HepG2 (cell line): ENCODE data around the gene CALU. TPM values are rescaled to one million over a fixed set of nuclear protein-coding genes. Genes with fewer than 3 reads are reported as not detected.

Experiments
- DNMT1 ChIP-seq: sonication (generic); formaldehyde crosslinking; IDR thresholded peaks from 2 replicates; pipeline ENCODE4 v1.5.1; 2020; ENCODE audit warnings: mild to moderate bottlenecking, missing genetic modification reagents
- ELF3 ChIP-seq: IDR thresholded peaks from 2 replicates; pipeline ENCODE4 v1.6.1; 2016; ENCODE audit warnings: missing genetic modification reagents, missing compliant biosample characterization
- ETS1 ChIP-seq: sonication (generic); formaldehyde crosslinking; IDR thresholded peaks from 2 replicates; pipeline ENCODE4 v1.4.0; 2020; ENCODE audit warnings: missing genetic modification reagents
- GMEB2 ChIP-seq: IDR thresholded peaks from 2 replicates; pipeline ENCODE4 v1.6.1; 2016; ENCODE audit warnings: missing biosample characterization, missing genetic modification reagents, low read depth
- HDAC1 ChIP-seq: sonication (generic); formaldehyde crosslinking; IDR thresholded peaks from 2 replicates; pipeline ENCODE4 v1.5.1; 2020; ENCODE audit warnings: mild to moderate bottlenecking, missing genetic modification reagents
- HMG20B ChIP-seq: conservative IDR thresholded peaks from 2 replicates; pipeline ENCODE4 v1.6.1; 2016; ENCODE audit warnings: missing genetic modification reagents, missing compliant biosample characterization
- LCORL ChIP-seq, 2 experiments: fragments of 450-650 bp in 1 of 2; sonication (generic) in 1 of 2; formaldehyde crosslinking in 1 of 2; IDR thresholded peaks; 2 replicates each; pipeline versions ENCODE4 v1.5.0 to v1.6.1; 2017 to 2020; ENCODE audit warnings: antibody characterized with exemption in 1 of 2, missing genetic modification reagents in 1 of 2
- PHF21A ChIP-seq: sonication (generic); formaldehyde crosslinking; IDR thresholded peaks from 2 replicates; pipeline ENCODE4 v1.5.0; 2020; ENCODE audit warnings: mild to moderate bottlenecking, missing genetic modification reagents
- SIX4 ChIP-seq: sonication (generic); formaldehyde crosslinking; IDR thresholded peaks from 2 replicates; pipeline ENCODE4 v1.4.0; 2020; ENCODE audit warnings: missing genetic modification reagents
- SP4 ChIP-seq: sonication (generic); formaldehyde crosslinking; IDR thresholded peaks from 2 replicates; pipeline ENCODE4 v1.8.1; 2023; ENCODE audit warnings: mild to moderate bottlenecking, missing genetic modification reagents
- STAG1 ChIP-seq: sonication (generic); formaldehyde crosslinking; IDR thresholded peaks from 2 replicates; pipeline ENCODE4 v1.4.0; 2020; ENCODE audit warnings: missing genetic modification reagents
- TEAD3 ChIP-seq: optimal IDR thresholded peaks from 2 replicates; pipeline ENCODE3; 2016; ENCODE audit warnings: borderline replicate concordance
- TOE1 ChIP-seq: sonication (generic); formaldehyde crosslinking; IDR thresholded peaks from 2 replicates; pipeline ENCODE4 v1.4.0; 2020; ENCODE audit warnings: mild to moderate bottlenecking, missing genetic modification reagents
- ZBTB21 ChIP-seq: sonication (generic); formaldehyde crosslinking; IDR thresholded peaks from 2 replicates; pipeline ENCODE4 v1.4.0; 2020; ENCODE audit warnings: missing genetic modification reagents
- ZBTB25 ChIP-seq: IDR thresholded peaks from 2 replicates; pipeline ENCODE4 v1.6.1; 2018; ENCODE audit warnings: missing genetic modification reagents
- ZFP1 ChIP-seq: IDR thresholded peaks from 2 replicates; pipeline ENCODE4 v1.6.1; 2016
- ZFP41 ChIP-seq: sonication (generic); formaldehyde crosslinking; IDR thresholded peaks from 2 replicates; pipeline ENCODE4 v1.4.0; 2020; ENCODE audit warnings: mild to moderate bottlenecking, missing genetic modification reagents, borderline replicate concordance
- ZNF207 ChIP-seq: fragments of 450-650 bp; IDR thresholded peaks from 2 replicates; pipeline ENCODE4 v1.6.1; 2016; ENCODE audit warnings: antibody characterized with exemption, borderline replicate concordance
- ZNF782 ChIP-seq: sonication (generic); formaldehyde crosslinking; IDR thresholded peaks from 2 replicates; pipeline ENCODE4 v1.4.0; 2020; ENCODE audit warnings: missing genetic modification reagents, mild to moderate bottlenecking, borderline replicate concordance
- ZNF784 ChIP-seq: sonication (generic); formaldehyde crosslinking; IDR thresholded peaks from 2 replicates; pipeline ENCODE4 v1.5.1; 2020; ENCODE audit warnings: missing genetic modification reagents, mild to moderate bottlenecking, borderline replicate concordance
- polyA plus RNA-seq, 8 experiments: library from polyadenylated mRNA; depleted of rRNA in 3 of 8; stranded (reverse) in 7 of 8; unstranded in 1 of 8; fragments of >200 nt; fragmentation: Illumina TruSeq in 4 of 8; extraction: Trizol in 4 of 8; gene quantifications; 2 replicates each; pipeline versions ENCODE4 v1.2.1 to v1.2.3, GENCODE V29; 2011 to 2016; ENCODE audit warnings: low read depth in 4 of 8, missing spikeins in 1 of 8, mixed read lengths in 1 of 8; ENCODE audit not compliant: insufficient read depth in 1 of 8
- total RNA-seq, 5 experiments: library from RNA; depleted of rRNA; stranded (reverse); fragments of >200 nt; fragmentation: Illumina TruSeq; extraction: Trizol; gene quantifications; 2 replicates each; pipeline ENCODE4 v1.2.3, GENCODE V29; 2016; ENCODE audit warnings: low read depth in 1 of 5
- TF ChIP-seq, protein P1 (sequence below): sonication (generic); formaldehyde crosslinking; IDR thresholded peaks from 2 replicates; pipeline ENCODE4 v1.8.0; 2022; ENCODE audit warnings: mild to moderate bottlenecking, missing genetic modification reagents
- TF ChIP-seq, protein P2 (sequence below): sonication (generic); formaldehyde crosslinking; IDR thresholded peaks from 2 replicates; pipeline ENCODE4 v1.4.0; 2020; ENCODE audit warnings: mild to moderate bottlenecking, missing genetic modification reagents

Gene CALU
- total and polyA plus RNA-seq, 2 of the 13 experiments (the other 11 are each of a cell fraction or from before 2014, with no cell fraction given): 198 to 252 TPM

DNA sequence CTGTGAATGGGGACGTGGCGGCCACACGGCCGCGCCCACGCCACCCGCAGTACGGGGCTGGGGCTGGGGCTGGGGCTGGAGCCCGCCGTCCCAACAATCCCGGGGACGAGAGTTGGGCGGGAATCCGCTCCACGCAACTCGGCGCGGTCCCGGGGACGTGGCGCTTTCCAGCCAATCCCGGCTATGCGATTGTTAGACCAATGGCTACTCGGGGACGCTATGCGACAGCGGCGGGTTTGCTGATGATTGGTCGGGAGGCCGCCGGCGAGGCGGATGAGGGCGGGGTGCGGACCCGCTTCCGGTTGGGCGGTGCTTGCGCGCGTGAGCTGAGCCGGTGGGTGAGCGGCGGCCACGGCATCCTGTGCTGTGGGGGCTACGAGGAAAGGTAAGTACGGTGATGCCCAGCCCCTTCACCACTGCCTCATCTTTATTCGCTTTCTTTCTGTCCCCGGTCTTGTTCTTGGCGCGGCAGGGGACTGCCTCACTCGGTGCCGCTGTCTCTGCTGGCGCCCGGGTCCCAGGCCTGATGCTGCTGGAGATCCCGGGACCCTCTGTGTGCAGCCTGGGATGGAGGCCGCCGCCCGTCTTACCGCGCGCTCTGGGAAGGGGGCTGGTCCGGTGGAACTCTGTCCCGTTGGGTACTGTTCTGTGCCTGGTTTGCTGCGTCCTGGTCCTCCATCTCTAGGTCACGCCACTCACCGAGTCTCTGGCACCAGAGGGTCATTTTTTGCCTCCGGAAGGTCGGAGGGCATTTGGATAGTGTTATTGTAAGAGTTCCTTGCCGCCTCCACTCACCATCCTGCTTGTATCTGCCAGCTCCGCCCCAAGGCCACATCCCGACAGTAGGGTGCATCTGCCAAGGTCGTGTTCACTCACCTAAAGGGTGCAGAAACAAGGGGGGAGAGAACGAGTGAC, at the start of gene CALU (continued):
- TF ChIP-seq HMG20B (no peak), PHF21A (CRISPR knock-in tag) (peak; percentile 77), DNMT1 (CRISPR knock-in tag) (no peak), ZFP1 (CRISPR knock-in tag) (no peak), ZBTB21 (CRISPR knock-in tag) (no peak), LCORL (IDR thresholded peaks at IDR 0.05) (no peak), LCORL (CRISPR knock-in tag; IDR thresholded peaks at IDR 0.05) (no peak; the same call in 1 of the 2 replicates), ETS1 (CRISPR knock-in tag) (no peak), STAG1 (CRISPR knock-in tag) (no peak), ELF3 (CRISPR knock-in tag) (peak; percentile 45; the same call in 1 of the 2 replicates), SIX4 (no peak), ZNF207 (no peak), ZNF784 (CRISPR knock-in tag) (peak; percentile 77; the same call in 1 of the 2 replicates), ZNF782 (CRISPR knock-in tag) (peak; percentile 72; the same call in 1 of the 2 replicates), TOE1 (CRISPR knock-in tag) (peak; percentile 86; the same call in 1 of the 2 replicates), HDAC1 (peak; percentile 39), SP4 (CRISPR knock-in tag) (peak; percentile 86), ZFP41 (no peak), TEAD3 (peak; percentile 47), ZBTB25 (CRISPR knock-in tag) (no peak), GMEB2 (CRISPR knock-in tag) (no peak; the same call in 1 of the 2 replicates)
- TF ChIP-seq, protein P1, sequence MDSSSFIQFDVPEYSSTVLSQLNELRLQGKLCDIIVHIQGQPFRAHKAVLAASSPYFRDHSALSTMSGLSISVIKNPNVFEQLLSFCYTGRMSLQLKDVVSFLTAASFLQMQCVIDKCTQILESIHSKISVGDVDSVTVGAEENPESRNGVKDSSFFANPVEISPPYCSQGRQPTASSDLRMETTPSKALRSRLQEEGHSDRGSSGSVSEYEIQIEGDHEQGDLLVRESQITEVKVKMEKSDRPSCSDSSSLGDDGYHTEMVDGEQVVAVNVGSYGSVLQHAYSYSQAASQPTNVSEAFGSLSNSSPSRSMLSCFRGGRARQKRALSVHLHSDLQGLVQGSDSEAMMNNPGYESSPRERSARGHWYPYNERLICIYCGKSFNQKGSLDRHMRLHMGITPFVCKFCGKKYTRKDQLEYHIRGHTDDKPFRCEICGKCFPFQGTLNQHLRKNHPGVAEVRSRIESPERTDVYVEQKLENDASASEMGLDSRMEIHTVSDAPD (CRISPR knock-in tag): no peak
- TF ChIP-seq, protein P2, sequence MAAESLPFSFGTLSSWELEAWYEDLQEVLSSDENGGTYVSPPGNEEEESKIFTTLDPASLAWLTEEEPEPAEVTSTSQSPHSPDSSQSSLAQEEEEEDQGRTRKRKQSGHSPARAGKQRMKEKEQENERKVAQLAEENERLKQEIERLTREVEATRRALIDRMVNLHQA (CRISPR knock-in tag): no peak
